Astrocyte of the hippocampus (primary cell): ENCODE results near the gene TCTN1.
"Not testable (repeated sequence)": the region's sequence is repeated elsewhere in the genome, so short reads cannot be mapped to it uniquely, and the experiment has no call there.

Experiments
- DNase-seq: peaks from one replicate; pipeline ENCODE4 v3.0.0; 2011; ENCODE audit warnings: low read depth, low spot score

Gene TCTN1

DNA sequence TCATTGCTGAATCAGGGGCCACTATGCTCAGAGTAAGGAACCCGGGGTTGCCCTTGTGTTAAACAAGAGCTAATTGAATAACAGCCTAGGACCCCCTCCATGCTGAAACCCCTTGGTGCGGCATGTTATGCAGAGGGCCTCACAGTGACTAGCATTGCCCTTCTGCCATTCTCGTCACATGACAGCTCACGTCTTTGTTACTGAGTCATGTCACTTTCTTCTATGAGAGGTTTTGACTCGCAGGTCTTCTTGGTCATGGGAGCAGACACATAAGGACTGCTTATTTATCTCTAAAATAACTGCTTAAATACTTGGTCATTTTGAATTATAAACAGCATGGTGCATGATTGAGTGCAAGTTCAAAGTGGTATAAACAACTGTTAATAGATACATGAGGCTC lies 24.9 kb downstream of the TCTN1 start:
- no peak for DNase-seq

DNA sequence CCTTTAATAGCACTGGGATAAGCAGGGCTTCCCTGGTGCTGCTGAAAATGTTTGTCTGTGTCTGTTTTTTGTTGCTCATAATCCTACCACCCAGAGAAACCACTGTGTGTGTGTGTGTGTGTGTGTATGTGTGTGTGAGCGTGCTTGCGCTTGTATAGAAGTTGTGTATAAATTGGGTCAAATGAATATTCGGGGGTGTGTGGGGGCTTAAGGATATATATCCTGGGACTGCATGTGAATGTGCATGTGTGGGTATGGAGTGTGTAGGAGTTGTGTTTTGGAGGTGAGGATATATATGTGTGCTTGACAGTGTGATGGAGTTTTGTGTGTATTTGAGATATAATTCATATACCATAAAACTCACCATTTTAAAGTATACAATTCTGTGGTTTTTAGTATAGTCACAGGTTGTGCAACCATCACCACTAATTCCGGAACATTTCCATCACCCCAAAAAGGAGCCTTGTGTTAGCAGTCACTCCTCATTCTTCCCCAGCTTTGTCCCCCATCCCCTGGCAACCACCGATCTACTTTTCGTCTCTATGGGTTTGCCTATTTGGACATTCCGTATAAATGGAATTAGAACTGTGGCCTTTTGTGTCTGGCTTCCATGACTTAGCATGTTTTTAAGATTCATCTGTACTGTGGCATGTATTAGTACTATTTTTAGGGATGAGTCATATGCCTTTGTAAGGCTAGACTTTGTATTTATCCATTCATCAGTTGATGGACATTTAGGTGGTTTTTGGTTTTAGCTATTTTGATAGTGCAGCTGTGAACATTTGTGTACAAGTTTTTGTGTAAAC lies 25.6 kb downstream of the TCTN1 start:
- DNase-seq = peak; percentile 69

DNA sequence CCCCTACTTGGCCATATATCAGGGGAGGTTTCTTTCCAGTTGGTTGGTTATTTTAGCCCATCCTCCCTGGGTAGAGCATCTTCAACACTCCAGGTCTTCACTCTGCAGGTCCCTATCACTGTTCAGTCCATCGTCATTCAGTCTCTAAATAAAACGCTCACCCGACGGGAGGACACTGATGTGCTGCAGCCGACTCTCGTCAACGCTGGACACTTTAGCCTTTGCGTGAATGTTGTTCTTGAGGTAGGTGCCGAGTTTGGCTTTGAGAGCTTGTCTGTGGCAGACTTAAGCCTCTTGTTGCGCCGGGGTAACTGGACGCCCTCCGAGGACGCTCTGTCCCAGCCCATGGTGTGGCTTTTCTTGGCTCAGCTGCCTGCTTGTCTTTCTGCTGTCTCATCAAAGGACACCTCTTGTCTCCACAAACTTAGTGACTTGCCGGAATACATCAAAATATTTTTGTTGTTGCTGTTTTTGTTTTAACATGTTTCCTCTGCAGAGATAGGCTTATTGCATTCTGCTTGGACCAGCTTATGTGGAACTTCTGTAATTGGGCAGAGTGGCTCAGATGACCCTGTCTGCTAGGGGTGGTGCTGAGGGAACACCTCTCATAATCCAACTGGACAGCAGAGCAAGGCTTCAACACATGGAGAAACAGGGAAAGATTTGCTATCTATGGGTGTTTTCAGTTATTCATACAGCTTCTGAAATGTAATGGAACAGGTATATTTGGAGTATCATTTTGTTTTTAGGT lies 26.5 kb downstream of the TCTN1 start:
- no peak for DNase-seq

DNA sequence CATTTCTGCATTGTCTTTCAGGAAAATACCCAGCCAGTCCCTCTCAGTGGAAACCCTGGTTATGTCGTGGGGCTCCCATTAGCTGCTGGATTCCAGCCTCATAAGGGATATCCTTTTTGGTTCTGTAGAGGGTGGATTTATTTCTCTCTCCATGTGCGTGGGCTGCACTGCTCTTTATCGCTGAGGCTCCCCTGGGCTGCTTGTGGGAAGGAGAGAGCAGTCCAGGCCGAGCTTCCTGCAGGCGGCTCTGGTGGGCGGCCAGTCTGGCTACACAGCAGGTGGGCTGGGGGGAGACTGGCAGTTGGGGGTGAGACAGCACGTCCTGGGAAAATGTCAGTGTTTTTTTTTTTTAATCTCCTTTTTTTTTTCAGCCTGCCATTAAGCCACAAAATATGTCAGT lies 27.6 kb downstream of the TCTN1 start:
- peak; percentile 51 for DNase-seq

DNA sequence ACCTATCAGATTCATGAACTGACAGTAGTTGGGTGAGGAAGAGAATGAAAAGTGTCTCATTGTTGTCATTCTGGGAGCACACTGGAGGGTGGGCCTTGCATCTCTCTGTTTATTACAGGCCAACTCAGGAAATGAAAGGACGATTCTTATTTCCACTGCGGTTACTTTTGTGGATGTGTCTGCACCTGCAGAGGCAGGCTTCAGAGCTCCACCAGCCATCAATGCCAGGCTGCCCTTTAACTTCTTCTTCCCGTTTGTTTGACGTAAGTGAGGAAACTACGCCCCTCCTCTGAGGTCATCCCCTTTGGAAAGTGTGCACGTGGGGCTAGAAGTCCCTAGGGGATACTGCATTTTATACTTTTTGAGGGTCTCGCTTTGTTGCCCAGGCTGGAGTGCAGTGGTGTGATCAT lies 33.7 kb downstream of the TCTN1 start:
- no peak for DNase-seq

DNA sequence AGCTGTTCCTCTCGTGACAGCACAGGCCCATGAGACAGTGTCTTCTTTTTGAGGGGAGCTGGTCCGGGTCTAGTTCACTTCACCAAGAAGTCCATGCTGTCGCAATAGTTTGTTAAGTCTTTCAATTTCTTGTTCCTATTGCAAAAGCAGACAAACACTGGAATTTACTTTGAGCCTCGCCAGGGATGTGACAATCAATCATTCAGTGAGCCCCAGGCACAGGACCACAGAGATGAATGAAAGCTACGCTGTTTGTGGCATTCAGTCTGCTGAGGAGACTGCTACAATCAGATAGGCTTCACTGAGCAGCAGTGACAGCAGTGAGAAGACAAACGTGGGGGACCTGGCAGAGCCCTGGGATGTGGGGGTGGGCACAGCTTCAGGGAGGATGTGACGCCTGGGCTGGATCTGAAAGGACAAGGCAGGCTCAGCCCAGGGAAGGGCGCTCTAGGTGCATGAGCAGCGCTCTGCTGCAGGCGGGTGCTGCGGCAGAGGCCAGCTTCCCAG lies 35.5 kb downstream of the TCTN1 start:
- peak; percentile 60 for DNase-seq

DNA sequence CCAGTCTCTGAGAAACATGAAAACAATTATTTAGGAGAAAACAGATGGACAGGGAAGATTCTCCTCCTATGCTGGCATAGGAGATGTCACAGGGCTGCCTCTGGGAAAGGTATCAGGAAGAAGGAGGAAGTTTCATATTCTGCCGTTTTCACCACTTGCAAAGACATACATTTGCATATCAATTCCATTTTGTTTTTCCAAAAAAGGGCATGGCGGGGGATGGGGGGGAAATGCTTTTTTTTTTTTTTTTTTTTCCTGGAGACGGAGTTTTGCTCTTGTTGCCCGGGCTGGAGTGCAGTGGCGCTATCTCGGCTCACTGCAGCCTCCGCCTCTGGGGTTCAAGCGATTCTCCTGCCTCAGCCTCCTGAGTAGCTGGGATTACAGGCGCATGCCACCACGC lies 40.3 kb downstream of the TCTN1 start:
- DNase-seq = not testable (repeated sequence)

DNA sequence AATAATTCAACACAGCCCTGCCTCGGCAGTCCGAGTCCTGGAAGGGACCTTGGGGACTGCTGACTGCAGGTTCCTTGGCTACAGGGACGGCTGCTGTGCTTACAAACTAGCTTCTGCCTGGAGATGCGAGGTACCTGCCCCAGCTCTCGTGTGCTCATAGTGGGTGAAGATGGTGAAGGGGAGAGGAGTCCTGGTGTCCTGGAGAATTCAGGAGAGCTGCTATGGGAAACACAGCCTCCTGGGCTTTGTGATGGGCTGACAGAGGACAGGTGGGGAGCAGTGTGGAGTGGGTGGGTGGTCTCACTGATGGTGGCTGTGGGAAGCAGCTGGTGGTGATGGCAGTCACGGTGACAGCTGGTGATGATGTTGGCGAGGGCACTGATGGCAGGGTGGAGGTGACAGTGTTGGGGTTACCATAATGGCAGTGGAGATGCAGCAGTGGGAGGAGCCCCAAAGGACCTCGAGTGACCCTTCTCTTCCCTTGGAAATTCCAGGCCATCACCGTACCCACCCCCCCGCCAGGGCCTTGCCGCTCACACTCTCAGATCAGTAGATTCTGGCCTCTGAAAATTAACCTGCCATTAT lies 42.2 kb downstream of the TCTN1 start:
- DNase-seq = no peak

DNA sequence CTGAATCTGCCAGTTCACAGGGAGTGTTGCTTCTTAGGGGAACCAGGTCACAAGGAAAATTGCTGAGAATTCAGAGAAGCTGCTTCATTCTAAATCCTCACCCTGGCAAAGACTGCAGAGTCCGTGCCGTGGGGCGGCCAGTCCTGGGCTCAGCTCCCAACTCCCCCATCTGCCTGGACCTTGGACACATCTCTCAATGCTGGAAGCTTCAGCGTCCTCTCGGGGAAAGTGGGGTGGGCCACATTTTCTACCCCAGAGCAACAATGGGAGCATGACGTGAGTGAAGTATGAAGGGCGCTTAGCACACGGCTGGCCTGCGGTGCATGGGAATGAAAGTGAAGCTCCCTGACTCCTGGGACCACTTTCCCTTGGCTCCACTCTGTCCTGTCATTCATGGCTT lies 43.8 kb downstream of the TCTN1 start:
- no peak for DNase-seq

DNA sequence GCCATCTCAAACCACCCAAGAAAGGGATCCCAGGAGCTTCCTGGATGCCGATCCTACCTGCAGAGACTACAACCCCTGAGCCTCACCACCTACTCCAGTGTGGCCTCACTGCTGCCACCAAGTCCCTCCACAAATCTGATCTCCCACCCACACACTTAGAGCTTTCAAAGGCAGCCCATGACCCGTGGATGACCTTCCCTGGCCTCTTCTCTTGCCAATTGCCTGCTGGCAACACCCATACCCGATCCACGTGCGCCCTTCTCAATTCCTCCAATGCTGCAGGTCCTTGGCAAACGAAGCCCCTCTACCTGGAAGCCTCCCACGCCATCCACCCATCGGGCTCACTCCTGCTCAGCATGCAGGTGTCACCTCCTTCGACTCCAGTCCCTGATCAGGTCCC lies 44.3 kb downstream of the TCTN1 start:
- DNase-seq = no peak

DNA sequence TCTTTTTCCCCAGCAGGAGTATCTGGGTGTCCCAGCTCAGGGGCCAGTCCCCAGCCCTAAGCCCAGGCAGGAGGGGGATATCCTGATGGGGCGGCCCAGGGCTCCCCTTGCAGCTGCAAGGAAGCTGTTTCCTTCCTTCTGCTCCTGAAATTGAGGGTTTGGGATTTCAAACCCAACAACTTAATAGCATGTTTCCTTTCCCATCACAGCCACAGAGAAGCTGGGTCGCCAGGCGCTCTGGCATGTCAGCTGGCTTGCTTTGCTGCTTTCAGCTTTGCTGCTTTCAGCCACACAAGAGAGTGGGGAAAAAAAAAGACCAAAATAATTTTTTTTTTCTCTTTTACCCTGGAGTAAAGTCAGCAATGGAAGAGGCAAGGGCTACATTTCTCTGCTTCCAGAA lies 44.9 kb downstream of the TCTN1 start:
- no peak for DNase-seq

DNA sequence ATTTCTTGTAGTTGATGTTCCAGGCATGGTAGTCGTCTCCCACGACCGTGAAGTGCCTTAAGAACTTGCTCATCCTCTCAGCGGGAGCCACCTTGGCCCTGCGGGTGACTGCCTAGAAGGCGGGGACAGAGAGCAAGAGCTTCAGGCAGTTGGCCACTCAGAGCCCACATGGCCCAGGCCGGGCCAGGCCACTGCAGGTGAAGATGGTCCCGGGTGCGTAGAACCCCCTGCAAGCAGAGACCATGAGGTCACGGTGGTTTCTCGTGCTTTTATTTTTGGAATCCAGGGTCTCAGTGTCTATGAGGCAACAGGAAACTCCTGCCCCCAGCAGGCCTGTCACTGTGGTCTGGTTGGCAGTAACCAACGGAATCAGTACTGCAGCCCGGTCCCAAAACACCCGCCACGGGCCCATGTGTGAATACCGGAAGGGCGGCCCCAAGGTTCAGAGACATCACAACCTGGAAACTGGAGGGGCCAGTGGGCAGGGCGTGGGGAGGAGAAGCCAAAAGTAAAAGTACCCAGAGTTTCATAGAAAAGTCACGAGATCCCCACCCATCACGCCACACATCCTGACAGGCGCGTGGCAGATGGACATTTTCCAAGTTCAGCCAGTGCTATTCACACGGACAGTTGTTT lies 47.5 kb downstream of the TCTN1 start:
- DNase-seq = no peak

DNA sequence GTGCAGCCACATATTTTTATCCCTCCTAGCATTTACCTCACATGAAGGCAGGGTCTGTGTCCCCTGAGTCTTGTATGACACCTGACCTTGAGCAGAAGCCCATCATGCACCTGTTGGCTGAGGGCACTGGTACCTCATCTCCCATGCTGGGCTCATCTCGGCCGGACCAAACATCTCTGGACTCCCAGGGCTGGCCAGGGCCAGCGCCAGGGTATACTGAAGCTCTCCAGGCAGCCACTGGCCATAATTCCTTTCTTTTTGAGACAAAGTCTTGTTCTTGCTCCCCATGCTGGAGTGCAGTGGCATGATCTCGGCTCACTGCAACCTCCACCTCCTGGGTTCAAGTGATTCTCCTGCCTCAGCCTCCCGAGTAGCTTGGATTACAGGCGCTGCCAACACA lies 53.0 kb downstream of the TCTN1 start:
- DNase-seq = no peak

DNA sequence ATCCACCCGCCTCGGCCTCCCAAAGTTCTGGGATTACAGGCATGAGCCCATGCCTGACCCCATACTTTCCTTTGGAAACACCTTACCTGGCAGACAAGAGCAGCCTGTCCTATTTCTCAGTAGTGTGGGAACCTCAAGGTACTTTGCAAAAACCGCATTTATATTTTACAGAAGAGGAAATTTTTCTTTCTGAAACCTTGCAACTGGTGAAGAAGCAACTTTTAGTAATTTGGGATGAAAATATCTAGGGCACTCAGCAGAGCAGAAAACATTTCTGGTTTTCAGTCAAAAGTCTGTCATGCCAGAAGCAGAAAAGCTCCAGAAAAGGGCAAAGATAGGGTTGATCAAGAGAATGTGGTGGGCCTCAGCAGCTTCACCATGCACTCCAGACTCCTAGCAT lies 53.7 kb downstream of the TCTN1 start:
- no peak for DNase-seq

DNA sequence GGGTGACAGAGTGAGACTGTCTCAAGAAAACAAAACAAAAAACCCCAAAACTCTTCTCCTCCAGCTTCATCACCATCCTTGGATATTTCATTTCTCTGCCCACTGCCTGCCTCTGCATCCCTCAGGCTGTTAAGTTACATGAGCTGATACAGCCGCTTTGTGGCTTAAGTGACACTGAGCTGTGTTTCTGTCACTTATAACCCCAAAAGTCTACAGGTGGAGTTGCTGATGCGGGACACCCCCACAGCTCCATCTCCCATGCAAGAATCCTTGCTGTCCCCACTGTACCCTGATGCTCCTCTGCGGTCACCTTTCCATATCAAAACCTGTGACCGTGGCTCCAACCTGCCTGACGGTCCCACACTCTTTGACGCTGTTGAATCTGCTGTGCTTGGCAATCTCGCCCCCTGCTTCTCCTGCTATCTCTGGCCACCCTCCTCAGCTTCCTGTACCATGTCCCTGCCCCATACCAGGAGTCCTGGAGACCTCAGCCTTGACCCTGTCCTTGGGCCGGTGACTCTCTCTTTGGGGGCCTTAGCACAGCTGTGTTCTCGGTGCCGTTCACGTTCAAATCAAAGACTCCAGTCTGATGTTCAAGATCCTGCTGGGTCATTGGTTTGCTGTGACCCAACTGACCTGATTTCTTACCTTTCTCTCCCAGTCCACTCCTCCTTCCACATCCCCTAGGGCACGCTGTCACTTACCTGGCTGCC lies 54.7 kb downstream of the TCTN1 start:
- DNase-seq = no peak

DNA sequence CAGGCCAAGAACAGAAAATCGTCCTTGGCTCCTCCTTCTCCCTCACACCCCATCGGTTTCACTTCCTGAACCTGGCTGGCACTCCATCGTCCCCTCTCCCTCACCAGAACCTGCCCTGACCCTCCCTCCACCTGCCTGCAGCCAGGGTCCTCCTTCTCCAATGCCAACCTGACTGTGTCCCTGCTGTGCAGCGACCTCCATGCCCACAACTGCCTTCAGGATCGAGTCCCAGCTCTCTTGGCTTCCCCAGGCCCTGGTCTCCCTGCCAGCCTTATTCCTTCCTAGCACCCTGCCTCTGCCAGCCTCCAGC lies 55.2 kb downstream of the TCTN1 start:
- no peak for DNase-seq

DNA sequence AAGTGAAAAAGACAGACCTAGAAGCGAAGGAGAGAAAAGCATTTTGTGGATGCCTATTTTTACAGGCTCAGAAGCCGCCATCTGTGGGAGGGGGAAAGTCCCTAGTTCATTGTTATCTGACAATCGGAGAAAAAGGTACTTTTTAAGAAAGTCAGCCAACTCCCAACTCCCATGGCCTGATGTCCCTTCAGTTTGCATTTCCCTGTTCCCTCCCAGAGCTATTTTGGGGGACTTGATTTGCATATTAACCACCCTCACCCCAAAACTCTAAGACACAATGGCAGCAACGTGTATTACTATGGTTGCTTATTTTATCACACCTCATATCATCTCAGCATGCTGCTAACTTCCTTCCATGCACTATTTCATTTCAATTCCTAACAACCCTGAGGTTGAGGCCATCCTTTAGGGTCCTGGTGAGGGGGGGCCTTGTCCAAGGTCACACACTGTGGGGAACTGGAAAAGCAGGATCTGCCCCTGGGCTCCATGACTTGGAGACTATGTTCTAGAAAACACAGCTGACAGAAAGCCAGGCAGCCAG lies 56.3 kb downstream of the TCTN1 start:
- DNase-seq = no peak

DNA sequence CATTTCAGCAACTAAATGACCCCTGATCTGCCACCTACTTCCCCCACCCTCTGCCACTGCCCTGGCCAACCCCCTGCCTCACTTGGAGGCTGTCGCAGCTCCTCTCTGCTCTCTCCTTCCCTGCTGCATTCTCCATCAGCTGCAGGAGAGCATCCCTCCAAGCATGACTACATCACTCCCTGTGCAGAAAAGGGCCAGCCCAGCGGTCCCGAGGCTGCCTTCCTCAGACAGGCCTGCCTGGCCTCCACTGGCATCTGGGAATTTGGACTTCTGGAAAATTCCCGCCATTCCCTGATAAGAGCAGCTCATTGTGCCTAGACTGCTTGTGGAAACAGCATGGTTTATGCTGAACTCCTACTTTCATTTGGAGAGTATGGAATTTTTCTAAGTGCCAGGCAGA lies 62.2 kb downstream of the TCTN1 start:
- no peak for DNase-seq

DNA sequence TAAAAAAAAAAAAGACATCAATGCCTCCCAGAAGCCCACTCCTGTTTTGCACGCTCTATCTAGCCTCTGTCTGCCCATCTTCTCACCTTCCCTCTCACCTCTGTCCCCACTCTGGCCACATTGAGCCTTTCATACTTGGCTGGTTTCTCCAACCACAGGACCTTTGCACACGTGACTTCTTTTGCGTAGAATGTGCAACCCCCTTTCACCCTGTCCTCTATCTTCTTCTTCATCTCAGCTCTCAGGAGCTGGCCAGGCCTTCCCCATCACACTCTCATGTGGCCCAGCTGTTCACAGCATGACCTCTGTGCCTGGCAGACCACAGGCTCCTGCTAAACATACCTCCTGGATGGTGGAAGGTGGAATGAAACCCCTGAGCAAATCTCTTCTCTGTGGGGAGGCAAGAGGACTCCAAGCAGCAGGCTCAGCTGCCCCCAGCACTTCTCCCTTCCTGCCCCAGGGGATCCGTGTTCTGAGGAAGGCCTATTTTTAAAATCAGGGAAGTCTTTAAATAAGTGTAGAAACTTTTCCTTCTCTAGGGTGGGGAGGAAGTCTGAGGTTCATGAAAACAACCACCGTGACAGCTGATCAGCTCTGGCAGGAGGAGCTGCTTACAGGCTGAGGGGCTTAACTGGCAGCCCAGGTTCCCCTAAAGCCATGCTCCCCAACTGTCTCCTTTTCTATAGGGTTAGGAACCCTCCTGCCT lies 63.4 kb downstream of the TCTN1 start:
- DNase-seq = no peak

DNA sequence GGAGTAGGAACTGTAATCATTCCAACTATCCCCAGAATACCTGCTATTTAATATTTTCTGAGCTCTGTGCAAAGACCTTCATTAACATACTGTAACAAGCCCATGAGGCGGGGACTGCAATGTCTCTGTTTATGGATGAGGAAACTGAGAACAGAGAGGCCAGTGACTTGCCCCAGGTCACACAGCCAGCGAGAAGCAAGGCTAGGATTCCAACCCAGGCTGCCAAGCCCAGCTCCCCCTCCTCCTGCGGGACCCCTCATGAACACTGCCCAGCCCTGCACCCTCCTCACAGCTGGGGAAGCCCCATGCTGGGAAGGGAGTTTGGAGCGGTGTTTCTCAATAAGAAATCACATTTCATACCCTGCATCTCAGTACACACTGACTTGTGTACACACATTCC lies 64.1 kb downstream of the TCTN1 start:
- DNase-seq = no peak

DNA sequence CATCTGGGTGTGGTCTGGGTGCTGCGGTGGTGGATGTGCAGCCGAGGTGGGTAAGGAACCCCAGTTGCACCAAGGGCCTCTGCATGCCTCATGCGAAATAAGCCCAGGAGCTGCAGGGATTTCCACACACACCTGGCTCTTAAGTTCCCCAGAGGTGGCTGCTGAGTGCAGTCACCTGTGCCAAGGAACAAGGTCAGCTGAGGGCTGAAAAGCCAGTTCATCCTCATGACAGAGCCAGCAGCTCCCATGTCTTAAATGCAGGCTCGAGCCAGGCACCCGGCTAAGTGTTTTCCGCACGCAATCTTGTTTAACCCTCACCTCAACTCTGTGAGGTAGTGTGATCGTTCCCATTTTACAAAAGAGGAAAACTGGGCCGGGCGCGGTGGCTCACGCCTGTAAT lies 65.3 kb downstream of the TCTN1 start:
- DNase-seq = no peak
